GM19324 (cell line): ENCODE measurements around the gene SLC6A5.
"Not testable (repeated sequence)": the region's sequence is repeated elsewhere in the genome, so short reads cannot be mapped to it uniquely, and the experiment has no call there.

ENCODE experiments used
- ATAC-seq: cut with Tn5 transposase; IDR thresholded peaks from one replicate; pipeline ENCODE4 v1.9.1; 2021; ENCODE audit warnings: mild to moderate bottlenecking, moderate library complexity; ENCODE audit not compliant: unreplicated experiment, low FRiP score

Gene SLC6A5

GRCh38 chr11:20599221-20600019, at the start of gene SLC6A5:
SLC6A5 (plus strand) TSS chr11:20599608; CDS start chr11:20599673, 65 bp downstream.
- ATAC-seq: no peak

DNA sequence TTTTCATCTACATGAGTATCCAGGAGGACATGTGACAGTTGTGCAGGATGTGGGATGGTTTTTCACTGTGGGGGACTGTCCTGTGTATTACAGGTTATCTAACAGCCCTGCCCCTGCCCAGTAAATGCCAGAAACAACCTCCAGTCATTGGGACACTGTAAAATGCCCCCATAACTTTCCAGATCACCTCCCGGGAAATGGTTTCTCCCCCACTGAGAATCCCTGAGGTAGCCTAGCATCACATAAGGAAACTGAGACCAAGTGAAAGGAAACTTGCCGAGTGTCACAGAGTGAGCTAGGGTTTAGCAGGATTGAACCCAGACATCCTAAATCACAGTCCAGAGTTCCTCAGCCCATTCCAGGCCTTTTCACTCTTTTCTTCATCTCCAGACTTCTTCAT, 48.3 kb upstream of the SLC6A5 start:
- ATAC-seq: no peak

GRCh38 chr11:20555783-20556182, 43.6 kb upstream of the SLC6A5 start:
- no peak for ATAC-seq

DNA sequence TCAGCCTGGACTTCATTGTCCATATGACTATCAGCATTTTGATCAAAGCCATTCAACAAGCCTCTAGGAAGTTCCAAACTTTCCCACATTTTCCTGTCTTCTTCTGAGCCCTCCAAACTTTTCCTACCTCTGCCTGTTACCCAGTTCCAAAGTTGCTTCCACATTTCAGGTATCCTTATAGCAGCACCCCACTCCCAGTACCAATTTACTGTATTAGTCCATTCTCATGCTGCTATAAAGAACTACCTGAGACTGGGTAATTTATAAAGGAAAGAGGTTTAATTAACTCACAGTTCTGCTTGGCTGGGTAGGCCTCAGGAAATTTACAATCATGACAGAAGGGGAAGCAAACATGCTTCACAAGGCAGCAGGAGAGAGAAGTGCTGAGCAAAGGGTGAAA, 43.0 kb upstream of the SLC6A5 start:
- ATAC-seq: not testable (repeated sequence)

GRCh38 chr11:20558741-20559140, 40.7 kb upstream of the SLC6A5 start:
- ATAC-seq: no peak

- no peak for ATAC-seq
Measured at GRCh38 chr11:20559523-20560300, 39.7 kb upstream of the SLC6A5 start.

DNA sequence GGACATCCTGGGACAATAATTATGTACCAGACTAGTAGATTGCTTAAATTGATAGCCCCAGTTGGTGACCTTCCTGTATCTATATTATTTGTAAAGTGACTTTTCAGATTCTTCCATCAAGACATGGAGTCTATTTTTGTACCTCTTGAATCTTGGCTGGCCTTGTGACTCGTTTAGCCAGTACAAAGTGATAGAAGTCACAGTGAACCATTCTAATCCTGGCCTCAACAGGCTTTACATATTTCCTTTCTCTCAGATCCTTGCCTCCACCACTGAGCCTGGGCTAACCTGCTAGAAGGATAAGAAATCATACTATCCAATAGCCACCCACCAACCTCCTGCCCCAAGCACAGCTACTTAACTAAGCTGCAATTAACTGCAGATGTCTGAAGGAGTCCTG, 37.5 kb upstream of the SLC6A5 start:
- ATAC-seq: no peak

- ATAC-seq: no peak
Measured at GRCh38 chr11:20563866-20564265, 35.5 kb upstream of the SLC6A5 start.

GRCh38 chr11:20564846-20565635, 34.4 kb upstream of the SLC6A5 start:
- no peak for ATAC-seq

DNA sequence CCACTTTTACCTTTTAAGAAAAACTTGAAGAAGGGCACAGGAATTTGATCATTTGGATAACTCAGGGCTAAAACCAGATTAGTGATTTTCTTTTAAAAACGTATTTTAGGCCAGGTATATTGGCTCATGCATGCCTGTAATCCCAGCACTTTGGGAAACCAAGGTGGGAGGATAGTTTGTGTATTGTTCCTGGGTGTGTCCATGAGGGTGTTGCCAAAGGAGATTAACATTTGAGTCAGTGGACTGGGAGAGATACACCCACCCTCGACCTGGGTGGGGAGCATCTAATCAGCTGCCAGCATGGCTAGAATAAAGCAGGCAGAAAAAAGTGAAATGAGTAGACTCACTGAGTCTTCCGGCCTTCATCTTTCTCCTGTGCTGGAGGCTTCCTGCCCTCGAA, 33.3 kb upstream of the SLC6A5 start:
- not testable (repeated sequence) for ATAC-seq

- no peak for ATAC-seq
Measured at GRCh38 chr11:20566591-20567434, 32.6 kb upstream of the SLC6A5 start.

- not testable (repeated sequence) for ATAC-seq
Measured at GRCh38 chr11:20579725-20580124, 19.7 kb upstream of the SLC6A5 start.

- ATAC-seq: no peak
Measured at GRCh38 chr11:20583201-20583600, 16.2 kb upstream of the SLC6A5 start.

DNA sequence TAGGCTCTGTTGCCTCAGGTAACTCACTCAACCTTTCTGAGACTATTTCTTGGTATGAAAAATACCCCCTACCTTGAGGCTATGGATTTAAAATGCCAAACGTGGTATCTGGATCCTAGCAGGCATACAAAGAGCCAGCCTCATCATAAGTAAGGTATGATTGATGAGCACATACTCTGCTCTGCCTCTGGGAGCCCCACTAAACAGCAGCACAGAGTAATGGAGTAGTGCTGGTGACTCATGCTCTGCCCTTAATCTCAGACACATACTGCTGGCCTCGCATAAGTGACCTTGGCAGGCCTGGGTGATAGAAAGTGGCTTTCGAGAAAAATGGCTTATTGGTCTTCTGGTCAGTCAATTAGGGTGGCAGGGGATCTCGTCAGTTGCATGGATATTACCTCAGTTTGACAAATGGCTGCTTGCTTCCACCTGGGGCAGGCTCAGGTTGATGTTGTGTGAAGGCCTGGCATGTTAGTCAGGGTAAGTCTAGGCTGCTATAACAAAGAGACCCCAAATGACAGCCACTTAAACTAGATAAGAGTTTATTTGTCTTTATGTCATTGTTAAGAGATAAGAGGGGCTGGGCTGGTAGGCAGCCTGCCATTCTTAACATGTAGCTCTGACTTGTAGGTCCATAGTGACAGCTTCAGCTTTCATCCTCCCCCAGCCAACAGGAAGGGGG, 15.2 kb upstream of the SLC6A5 start:
- no peak for ATAC-seq

- no peak for ATAC-seq
Measured at GRCh38 chr11:20589796-20590195, 9.6 kb upstream of the SLC6A5 start.

DNA sequence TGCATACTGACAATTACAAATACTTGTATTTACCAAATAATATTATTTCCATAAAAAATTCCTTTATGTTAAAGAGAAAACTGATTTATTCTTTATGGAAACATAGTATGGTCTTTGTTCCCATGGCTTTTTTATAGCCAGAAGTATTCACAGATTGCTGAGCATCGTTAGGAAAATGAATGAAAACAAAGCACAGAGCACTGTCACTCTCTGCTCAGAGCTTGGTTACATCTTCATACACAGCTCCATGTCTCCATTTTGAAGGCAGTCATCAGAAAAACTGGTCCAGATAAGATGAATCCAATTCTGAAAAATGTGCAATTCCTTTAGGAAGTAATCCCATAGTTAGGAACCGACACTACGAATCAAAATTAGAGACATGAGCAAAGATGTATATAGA, 9.0 kb upstream of the SLC6A5 start:
- ATAC-seq: no peak

- ATAC-seq: no peak
Measured at GRCh38 chr11:20592741-20593140, 6.7 kb upstream of the SLC6A5 start.

DNA sequence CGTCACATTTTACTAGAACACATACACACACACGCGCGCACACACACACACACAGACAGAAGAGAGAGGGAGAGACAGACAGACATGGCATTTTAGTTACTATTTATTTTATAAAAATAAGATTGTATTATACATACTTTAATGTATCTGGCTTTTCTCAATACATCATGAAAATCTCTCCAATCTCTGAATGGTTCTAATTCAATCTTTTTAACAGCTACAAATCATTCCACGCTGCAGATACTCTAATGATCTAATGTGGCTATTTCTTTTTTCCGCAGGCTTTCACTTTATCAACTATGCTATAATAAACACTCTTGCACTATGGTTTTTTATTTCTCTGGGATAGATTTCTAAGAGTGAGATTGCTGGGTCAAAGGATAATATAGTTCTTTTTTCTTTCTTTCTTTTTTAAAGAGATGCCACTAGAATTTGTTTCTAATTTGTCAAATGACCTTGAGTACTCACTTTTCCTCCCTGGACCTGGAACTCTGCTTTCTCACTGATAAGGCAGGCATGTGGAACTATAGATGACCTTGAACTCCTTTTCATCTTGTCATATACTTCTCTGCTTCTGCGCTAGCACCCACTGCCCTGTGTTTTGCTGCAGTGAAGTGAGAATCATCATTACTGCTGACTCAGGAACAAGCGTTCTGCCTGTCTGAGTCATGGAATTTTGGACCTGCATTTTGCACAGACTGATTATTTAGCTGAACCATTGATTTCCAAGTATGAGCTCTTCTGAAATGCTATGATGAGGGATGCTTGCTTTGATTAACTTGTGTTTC, 4.9 kb upstream of the SLC6A5 start:
- ATAC-seq: no peak

DNA sequence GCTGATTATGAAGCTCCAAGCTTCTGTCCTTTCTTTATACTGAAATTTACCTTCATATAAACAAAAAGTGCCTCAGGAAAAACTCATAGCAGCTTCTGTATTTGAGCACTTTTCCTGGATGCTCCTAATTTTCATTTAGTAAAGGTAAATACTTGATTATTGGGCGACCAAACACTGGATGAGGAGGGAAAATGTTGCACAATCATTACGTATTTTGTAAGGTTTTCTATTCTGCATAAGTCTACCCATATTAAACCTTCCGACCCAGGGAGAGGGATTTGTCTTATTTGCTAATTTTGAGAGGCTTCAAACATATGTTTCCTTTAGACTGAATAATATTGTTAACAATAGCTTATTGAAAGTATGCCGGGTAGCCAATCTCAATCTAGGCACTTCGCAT, 4.3 kb upstream of the SLC6A5 start:
- no peak for ATAC-seq
